HCT116 (cell line): ENCODE data around the gene IGF2R. TPM values are rescaled to one million over a fixed set of nuclear protein-coding genes. Genes with fewer than 3 reads are reported as not detected.

Source experiments
- ATAC-seq: fragments of 200-7000 bp; cut with Tn5 transposase; 2 replicates; pipeline ENCODE4 v1.9.1; 2020; ENCODE audit warnings: mild to moderate bottlenecking, moderate library complexity
- BruUV-seq: library from RNA; stranded (reverse); fragments of 400-500 nt; replicated peaks from 2 replicates; lab custom pipeline; 2021; lab: Mats Ljungman, UMichigan
- CTCF ChIA-PET: fragments of 300-600 bp; sonication (Branson Sonifier 250); formaldehyde crosslinking; loops from one replicate; lab custom pipeline; 2021; ENCODE audit warnings: antibody characterized with exemption; lab: Charles Lee
- POLR2A ChIA-PET: fragments of 300-600, 350-600 bp; sonication (Branson Sonifier 250); formaldehyde crosslinking; loops from one replicate; lab custom pipeline; 2021; ENCODE audit warnings: antibody characterized with exemption; lab: Charles Lee
- RAD21 ChIA-PET, 2 experiments: fragments of 300-600 bp; sonication (Branson Sonifier 250); formaldehyde crosslinking; loops; one replicate each; lab custom pipeline; 2023; ENCODE audit warnings: low total read pairs in 2 of 2; ENCODE audit not compliant: uncharacterized antibody in 2 of 2, unreplicated experiment in 2 of 2, low non-redundant PET in 1 of 2; lab: Charles Lee
- DNase-seq: peaks from one replicate; pipeline ENCODE4 v3.0.0-alpha.2; 2010; ENCODE audit warnings: low read depth, low spot score
- H2AFZ ChIP-seq: fragments of 200-600 bp; shearing (Covaris generic), sonication (generic); 2 replicates; pipeline ENCODE4 v1.6.1; 2017; ENCODE audit warnings: low read depth, mixed run types, mixed read lengths, antibody characterized with exemption, low read length; ENCODE audit not compliant: poor library complexity, severe bottlenecking
- H3K27ac ChIP-seq: 2 replicates; pipeline ENCODE4 v1.5.1; 2012; ENCODE audit warnings: low read depth, low read length
- H3K27me3 ChIP-seq: fragments of 200-600 bp; sonication (generic); 2 replicates; pipeline ENCODE4 v1.6.1; 2016; ENCODE audit warnings: mixed run types, low read length, mixed read lengths; ENCODE audit not compliant: insufficient read depth
- H3K36me3 ChIP-seq, 2 experiments: fragments of 200-500 bp in 1 of 2; fragments of 200-600 bp in 1 of 2; sonication (Bioruptor generic) in 1 of 2; sonication (generic) in 1 of 2; 2 replicates each; pipeline versions ENCODE4 v1.5.1 to v1.6.1; 2014 to 2016; ENCODE audit warnings: low read length in 2 of 2, inconsistent platforms in 1 of 2, mixed read lengths in 1 of 2, mixed run types in 1 of 2; ENCODE audit not compliant: insufficient read depth in 2 of 2, control insufficient read depth in 1 of 2
- H3K4me1 ChIP-seq, 2 experiments: fragments of 200-600 bp in 1 of 2; sonication (generic) in 1 of 2; 2 replicates each; pipeline versions ENCODE4 v1.5.1 to v1.6.1; 2012 to 2017; ENCODE audit warnings: low read length in 2 of 2, inconsistent platforms in 1 of 2, mild to moderate bottlenecking in 1 of 2, mixed read lengths in 1 of 2, mixed run types in 1 of 2, moderate library complexity in 1 of 2; ENCODE audit not compliant: insufficient read depth in 2 of 2, control insufficient read depth in 1 of 2
- H3K4me2 ChIP-seq: fragments of 200-600 bp; sonication (generic); 2 replicates; pipeline ENCODE4 v1.6.1; 2017; ENCODE audit warnings: mixed run types, low read length, mixed read lengths
- H3K4me3 ChIP-seq, 2 experiments: fragments of 200-600 bp in 1 of 2; sonication (generic) in 1 of 2; replicated peaks in 1 of 2; 2 replicates each; pipeline ENCODE4 v1.5.1; 2011 to 2016; ENCODE audit warnings: low read length in 2 of 2, control low read depth in 1 of 2, low read depth in 1 of 2, mild to moderate bottlenecking in 1 of 2, mixed read lengths in 1 of 2, mixed run types in 1 of 2
- H3K79me2 ChIP-seq: fragments of 200-600 bp; sonication (generic); 2 replicates; pipeline ENCODE4 v1.6.1; 2017; ENCODE audit warnings: mild to moderate bottlenecking, mixed run types, low read length, moderate library complexity, mixed read lengths; ENCODE audit not compliant: insufficient read depth
- H3K9ac ChIP-seq: fragments of 200-600 bp; sonication (generic); 2 replicates; pipeline ENCODE4 v1.6.1; 2016; ENCODE audit warnings: low read length, mixed read lengths
- H3K9me2 ChIP-seq: fragments of 200-600 bp; sonication (generic), shearing (Covaris generic); 2 replicates; pipeline ENCODE4 v1.6.1; 2017; ENCODE audit warnings: mixed run types, mild to moderate bottlenecking, moderate library complexity; ENCODE audit not compliant: insufficient read depth
- H3K9me3 ChIP-seq, 2 experiments: fragments of 200-500 bp in 1 of 2; fragments of 200-600 bp in 1 of 2; sonication (Bioruptor generic) in 1 of 2; sonication (generic) in 1 of 2; 2 replicates each; pipeline ENCODE4 v1.6.1; 2014 to 2017; ENCODE audit warnings: low read length in 2 of 2, mixed read lengths in 2 of 2, inconsistent platforms in 1 of 2, low read depth in 1 of 2, mild to moderate bottlenecking in 1 of 2, mixed run types in 1 of 2, moderate library complexity in 1 of 2; ENCODE audit not compliant: control insufficient read depth in 1 of 2, insufficient read depth in 1 of 2
- H4K20me1 ChIP-seq: fragments of 200-600 bp; sonication (generic), shearing (Covaris generic); 2 replicates; pipeline ENCODE4 v1.6.1; 2017; ENCODE audit warnings: mixed run types, mild to moderate bottlenecking, moderate library complexity; ENCODE audit not compliant: insufficient read depth
- EGR1 ChIP-seq: IDR thresholded peaks from 2 replicates; pipeline ENCODE4 v1.6.1; 2012; ENCODE audit warnings: low read depth
- EZH2phosphoT487 ChIP-seq: fragments of 200-600 bp; IDR thresholded peaks from 2 replicates; pipeline ENCODE4 v1.6.1; 2018; ENCODE audit warnings: antibody characterized with exemption, borderline replicate concordance
- POLR2A ChIP-seq: IDR thresholded peaks from 2 replicates; pipeline ENCODE4 v1.7.0; 2011; ENCODE audit warnings: borderline replicate concordance; ENCODE audit not compliant: insufficient read depth, insufficient read length; ENCODE audit errors: extremely low read depth
- SRF ChIP-seq: IDR thresholded peaks from 2 replicates; pipeline ENCODE4 v1.6.1; 2012; ENCODE audit warnings: low read depth
- TCF7L2 ChIP-seq: IDR thresholded peaks from 2 replicates; pipeline ENCODE4 v1.7.0; 2011; ENCODE audit warnings: borderline replicate concordance, inconsistent platforms; ENCODE audit not compliant: insufficient read depth, insufficient read length; ENCODE audit errors: extremely low read depth
- ZNF274 ChIP-seq: fragments of 200-500 bp; sonication (Bioruptor generic); IDR thresholded peaks from 2 replicates; pipeline ENCODE4 v1.6.1; 2014; ENCODE audit warnings: mild to moderate bottlenecking, low read depth, low read length, inconsistent platforms
- intact Hi-C: fragments of 100-400 bp; cut with micrococcal nuclease; formaldehyde crosslinking; loops from 2 replicates; pipeline ENCODE4 v1.10.0; 2022
- total RNA-seq: library from RNA; stranded (reverse); gene quantifications from one replicate; pipeline ENCODE4 v1.2.1, GENCODE V29; 2021; ENCODE audit not compliant: unreplicated experiment
- TF ChIP-seq, protein P1 (sequence below): IDR thresholded peaks from 2 replicates; pipeline ENCODE4 v1.6.1; 2012; ENCODE audit warnings: low read depth
- TF ChIP-seq, protein P2 (sequence below): IDR thresholded peaks from 2 replicates; pipeline ENCODE4 v1.6.1; 2011; ENCODE audit warnings: mild to moderate bottlenecking, low read length, moderate library complexity; ENCODE audit not compliant: insufficient replicate concordance; ENCODE audit errors: extremely low read depth
- TF ChIP-seq, protein P3 (sequence below): IDR thresholded peaks from 2 replicates; pipeline ENCODE4 v1.6.1; 2012
- TF ChIP-seq, protein P4 (sequence below): IDR thresholded peaks from 2 replicates; pipeline ENCODE4 v1.6.1; 2012

Gene IGF2R
- total RNA-seq, 1 experiment from 2014 or later, result 37.0 TPM

DNA sequence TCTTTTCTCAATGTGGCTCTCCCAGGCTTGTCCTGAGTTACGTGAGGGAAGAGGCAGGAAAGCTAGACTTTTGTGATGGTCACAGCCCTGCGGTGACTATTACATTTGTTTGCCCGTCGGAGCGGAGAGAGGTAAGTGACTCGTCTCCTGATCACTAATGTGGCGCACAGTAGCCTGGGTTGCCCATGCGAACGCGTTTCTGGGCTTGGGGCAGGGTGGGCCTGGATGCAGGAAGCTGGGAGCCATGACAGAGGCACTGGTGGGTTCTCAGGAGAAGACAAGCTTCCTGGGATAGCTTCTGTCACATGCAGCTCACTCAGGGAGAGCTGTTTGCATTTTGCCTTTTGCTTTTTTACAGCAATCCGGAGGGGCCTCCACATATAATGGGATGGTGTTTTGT, 60.6 kb downstream of the IGF2R start (continued):
- TF ChIP-seq TCF7L2, result no peak

DNA sequence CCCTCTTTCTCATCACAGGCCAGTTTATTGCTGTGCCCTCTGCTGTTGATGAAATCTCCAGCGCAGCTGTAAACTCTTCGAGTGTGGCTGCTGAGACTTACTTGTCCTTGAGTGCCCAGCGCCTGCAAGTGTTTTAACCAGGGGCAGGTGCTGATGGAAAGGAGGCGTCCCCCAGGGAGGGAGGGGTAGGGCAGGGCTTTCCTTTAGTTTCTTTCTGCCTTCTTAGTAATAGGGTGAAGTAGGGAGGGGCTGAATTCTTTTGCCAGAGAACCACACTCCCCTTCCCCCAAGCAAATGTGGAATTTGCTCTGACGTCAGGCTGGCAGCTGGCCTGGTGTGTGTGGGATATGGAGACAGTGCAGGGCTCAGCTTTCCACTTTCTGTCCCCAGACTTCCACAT, 61.2 kb downstream of the IGF2R start:
- no peaks in the 10 kb centered on the region for H3K79me2 ChIP-seq
- no peak overlapping the region for H2AFZ ChIP-seq
- no peak for TF ChIP-seq EZH2phosphoT487
- no TSS peak for BruUV-seq
- ATAC-seq (no peak), DNase-seq (no peak)
- ChIA-PET CTCF (no interaction called here), RAD21 (no interaction called here), POLR2A (no interaction called here)
- H3K36me3 ChIP-seq, result peaks cover 0 to 18% of the 10 kb centered on the region in 2 experiments; a peak in 2 of 4 replicates
- H3K27ac ChIP-seq, result no peak overlapping the region
- intact Hi-C loops, result no loop called here
- no peak overlapping the region for H3K4me3 ChIP-seq
- no peaks in the 10 kb centered on the region for H3K4me1 ChIP-seq
- H3K4me2 ChIP-seq, result no peak overlapping the region
- H3K9me2 ChIP-seq, result no peaks in the 10 kb centered on the region
- no peaks in the 10 kb centered on the region for H3K9me3 ChIP-seq
- no peaks in the 10 kb centered on the region for H4K20me1 ChIP-seq
- H3K9ac ChIP-seq, result no peak overlapping the region
- H3K27me3 ChIP-seq, result no peaks in the 10 kb centered on the region

DNA sequence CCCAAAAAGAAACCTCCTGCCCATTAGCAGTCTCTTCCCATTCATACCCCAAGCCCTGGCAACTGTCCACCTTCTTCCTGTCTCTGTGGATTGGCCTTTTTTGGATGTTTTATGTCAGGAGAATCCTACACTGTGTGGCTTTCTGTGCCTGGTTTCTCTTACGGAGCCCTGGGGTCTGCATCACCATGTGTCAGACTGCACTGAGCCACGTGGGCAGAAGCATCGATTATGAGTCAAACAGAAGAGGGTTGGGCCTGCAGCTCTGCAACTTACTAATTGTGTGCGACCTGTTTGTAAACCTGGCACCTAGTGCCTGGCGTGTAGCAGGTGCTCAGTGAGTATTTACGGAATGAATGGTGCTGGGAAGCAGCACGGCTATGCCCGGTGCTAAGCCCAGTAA, 62.6 kb downstream of the IGF2R start:
- DNase-seq (no peak), ATAC-seq (no peak)
- Histone ChIP-seq H3K4me1 (no peaks in the 10 kb centered on the region), H3K36me3 (peaks cover 0 to 23% of the 10 kb centered on the region in 2 experiments; a peak in 2 of 4 replicates), H3K9me3 (no peaks in the 10 kb centered on the region), H4K20me1 (no peaks in the 10 kb centered on the region), H3K9me2 (no peaks in the 10 kb centered on the region), H3K27ac (no peak overlapping the region), H2AFZ (no peak overlapping the region), H3K4me3 (no peak overlapping the region), H3K79me2 (no peaks in the 10 kb centered on the region), H3K27me3 (no peaks in the 10 kb centered on the region), H3K4me2 (no peak overlapping the region), H3K9ac (no peak overlapping the region)
- intact Hi-C loops, result no loop called here
- ChIA-PET RAD21 (no interaction called here), POLR2A (no interaction called here), CTCF (no interaction called here)
- BruUV-seq, result no TSS peak
- TF ChIP-seq ZNF274 (no peak), TCF7L2 (no peak), EGR1 (no peak), SRF (no peak), POLR2A (no peak)
- TF ChIP-seq, protein P1, sequence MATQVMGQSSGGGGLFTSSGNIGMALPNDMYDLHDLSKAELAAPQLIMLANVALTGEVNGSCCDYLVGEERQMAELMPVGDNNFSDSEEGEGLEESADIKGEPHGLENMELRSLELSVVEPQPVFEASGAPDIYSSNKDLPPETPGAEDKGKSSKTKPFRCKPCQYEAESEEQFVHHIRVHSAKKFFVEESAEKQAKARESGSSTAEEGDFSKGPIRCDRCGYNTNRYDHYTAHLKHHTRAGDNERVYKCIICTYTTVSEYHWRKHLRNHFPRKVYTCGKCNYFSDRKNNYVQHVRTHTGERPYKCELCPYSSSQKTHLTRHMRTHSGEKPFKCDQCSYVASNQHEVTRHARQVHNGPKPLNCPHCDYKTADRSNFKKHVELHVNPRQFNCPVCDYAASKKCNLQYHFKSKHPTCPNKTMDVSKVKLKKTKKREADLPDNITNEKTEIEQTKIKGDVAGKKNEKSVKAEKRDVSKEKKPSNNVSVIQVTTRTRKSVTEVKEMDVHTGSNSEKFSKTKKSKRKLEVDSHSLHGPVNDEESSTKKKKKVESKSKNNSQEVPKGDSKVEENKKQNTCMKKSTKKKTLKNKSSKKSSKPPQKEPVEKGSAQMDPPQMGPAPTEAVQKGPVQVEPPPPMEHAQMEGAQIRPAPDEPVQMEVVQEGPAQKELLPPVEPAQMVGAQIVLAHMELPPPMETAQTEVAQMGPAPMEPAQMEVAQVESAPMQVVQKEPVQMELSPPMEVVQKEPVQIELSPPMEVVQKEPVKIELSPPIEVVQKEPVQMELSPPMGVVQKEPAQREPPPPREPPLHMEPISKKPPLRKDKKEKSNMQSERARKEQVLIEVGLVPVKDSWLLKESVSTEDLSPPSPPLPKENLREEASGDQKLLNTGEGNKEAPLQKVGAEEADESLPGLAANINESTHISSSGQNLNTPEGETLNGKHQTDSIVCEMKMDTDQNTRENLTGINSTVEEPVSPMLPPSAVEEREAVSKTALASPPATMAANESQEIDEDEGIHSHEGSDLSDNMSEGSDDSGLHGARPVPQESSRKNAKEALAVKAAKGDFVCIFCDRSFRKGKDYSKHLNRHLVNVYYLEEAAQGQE, result no peak
- TF ChIP-seq, protein P2, sequence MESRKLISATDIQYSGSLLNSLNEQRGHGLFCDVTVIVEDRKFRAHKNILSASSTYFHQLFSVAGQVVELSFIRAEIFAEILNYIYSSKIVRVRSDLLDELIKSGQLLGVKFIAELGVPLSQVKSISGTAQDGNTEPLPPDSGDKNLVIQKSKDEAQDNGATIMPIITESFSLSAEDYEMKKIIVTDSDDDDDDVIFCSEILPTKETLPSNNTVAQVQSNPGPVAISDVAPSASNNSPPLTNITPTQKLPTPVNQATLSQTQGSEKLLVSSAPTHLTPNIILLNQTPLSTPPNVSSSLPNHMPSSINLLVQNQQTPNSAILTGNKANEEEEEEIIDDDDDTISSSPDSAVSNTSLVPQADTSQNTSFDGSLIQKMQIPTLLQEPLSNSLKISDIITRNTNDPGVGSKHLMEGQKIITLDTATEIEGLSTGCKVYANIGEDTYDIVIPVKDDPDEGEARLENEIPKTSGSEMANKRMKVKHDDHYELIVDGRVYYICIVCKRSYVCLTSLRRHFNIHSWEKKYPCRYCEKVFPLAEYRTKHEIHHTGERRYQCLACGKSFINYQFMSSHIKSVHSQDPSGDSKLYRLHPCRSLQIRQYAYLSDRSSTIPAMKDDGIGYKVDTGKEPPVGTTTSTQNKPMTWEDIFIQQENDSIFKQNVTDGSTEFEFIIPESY, result no peak
- TF ChIP-seq, protein P3, sequence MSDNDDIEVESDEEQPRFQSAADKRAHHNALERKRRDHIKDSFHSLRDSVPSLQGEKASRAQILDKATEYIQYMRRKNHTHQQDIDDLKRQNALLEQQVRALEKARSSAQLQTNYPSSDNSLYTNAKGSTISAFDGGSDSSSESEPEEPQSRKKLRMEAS, result no peak
- TF ChIP-seq, protein P4, sequence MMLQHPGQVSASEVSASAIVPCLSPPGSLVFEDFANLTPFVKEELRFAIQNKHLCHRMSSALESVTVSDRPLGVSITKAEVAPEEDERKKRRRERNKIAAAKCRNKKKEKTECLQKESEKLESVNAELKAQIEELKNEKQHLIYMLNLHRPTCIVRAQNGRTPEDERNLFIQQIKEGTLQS, result no peak
